Retinal pigment epithelial cell (primary cell): ENCODE results near the gene ERH.

Source experiments
- DNase-seq: peaks from one replicate; pipeline ENCODE4 v3.0.0-alpha.2; 2010; ENCODE audit warnings: low read depth
- H3K4me3 ChIP-seq: 2 replicates; pipeline ENCODE4 v1.5.1; 2011; ENCODE audit warnings: mild to moderate bottlenecking, low read length, control low read depth, moderate library complexity
- CTCF ChIP-seq: conservative IDR thresholded peaks from 2 replicates; pipeline ENCODE4 v1.5.1; 2011; ENCODE audit warnings: low read depth, low read length, control low read depth, inconsistent platforms

The ERH gene

GRCh38 chr14:69332782-69333395, 65.2 kb downstream of the ERH start:
- TF ChIP-seq CTCF = no peak
- no peak for DNase-seq
- H3K4me3 ChIP-seq = no peak overlapping the region

- no peak for DNase-seq
- H3K4me3 ChIP-seq = no peak overlapping the region
- TF ChIP-seq CTCF = no peak
These were observed 66.9 kb downstream of the ERH start for GRCh38 chr14:69331206-69331605.
